Measurements from ENCODE around the gene SPINK2. TPM values are rescaled to one million over a fixed set of nuclear protein-coding genes. Genes with fewer than 3 reads are reported as not detected.

SPINK2 gene
- polyA plus RNA-seq, 1 donor = 0.72 TPM

GRCh38 chr4:56773346-56773745, 48.2 kb downstream of the SPINK2 start:
- no peaks in the 10 kb centered on the region for H3K9me3 ChIP-seq (ENCODE audit: control insufficient read depth, low read depth, low read length)
- H3K27me3 ChIP-seq (ENCODE audit: control insufficient read depth, insufficient read depth, low read length) = no peaks in the 10 kb centered on the region
- H3K4me1 ChIP-seq (ENCODE audit: control insufficient read depth, insufficient read depth, low read length) = peaks cover 3% of the 10 kb centered on the region
- no peak overlapping the region for H3K27ac ChIP-seq (ENCODE audit: low read length)
- WGBS (ENCODE audit: insufficient coverage, low lambda C conversion rate) = no CpG with 5 or more reads among the region's 1 CpG
- no peaks in the 10 kb centered on the region for H3K36me3 ChIP-seq (ENCODE audit: control insufficient read depth, insufficient read depth, low read length)
- no peak for DNase-seq
- H3K4me3 ChIP-seq (ENCODE audit: low read length) = no peak overlapping the region

GRCh38 chr4:56772134-56772533, 49.4 kb downstream of the SPINK2 start:
- Histone ChIP-seq H3K4me1 (ENCODE audit: control insufficient read depth, insufficient read depth, low read length) (peaks cover 9% of the 10 kb centered on the region), H3K4me3 (ENCODE audit: low read length) (no peak overlapping the region), H3K27ac (ENCODE audit: low read length) (no peak overlapping the region), H3K27me3 (ENCODE audit: control insufficient read depth, insufficient read depth, low read length) (no peaks in the 10 kb centered on the region), H3K9me3 (ENCODE audit: control insufficient read depth, low read depth, low read length) (no peaks in the 10 kb centered on the region), H3K36me3 (ENCODE audit: control insufficient read depth, insufficient read depth, low read length) (no peaks in the 10 kb centered on the region)
- WGBS (ENCODE audit: insufficient coverage, low lambda C conversion rate) = no CpG with 5 or more reads among the region's 2 CpGs
- no peak for DNase-seq

- peak; percentile 84 to 94 for DNase-seq
- Histone ChIP-seq H3K27me3 (ENCODE audit: control insufficient read depth, insufficient read depth, low read length) (no peaks in the 10 kb centered on the region), H3K9me3 (ENCODE audit: control insufficient read depth, low read depth, low read length) (no peaks in the 10 kb centered on the region), H3K36me3 (ENCODE audit: control insufficient read depth, insufficient read depth, low read length) (no peaks in the 10 kb centered on the region), H3K4me1 (ENCODE audit: control insufficient read depth, insufficient read depth, low read length) (peaks cover 9% of the 10 kb centered on the region), H3K27ac (ENCODE audit: low read length) (peak overlapping the region; percentile 60), H3K4me3 (ENCODE audit: low read length) (no peak overlapping the region)
- whole genome bisulfite sequencing (ENCODE audit: insufficient coverage, low lambda C conversion rate) = 25% methylated on average over 2 of the region's 4 CpGs
Measured at GRCh38 chr4:56768763-56769162, 52.7 kb downstream of the SPINK2 start.

GRCh38 chr4:56768316-56768715, 53.2 kb downstream of the SPINK2 start:
- peak overlapping the region; percentile 60 for H3K27ac ChIP-seq (ENCODE audit: low read length)
- H3K4me3 ChIP-seq (ENCODE audit: low read length) = no peak overlapping the region
- H3K9me3 ChIP-seq (ENCODE audit: control insufficient read depth, low read depth, low read length) = no peaks in the 10 kb centered on the region
- H3K4me1 ChIP-seq (ENCODE audit: control insufficient read depth, insufficient read depth, low read length) = peaks cover 9% of the 10 kb centered on the region
- DNase-seq = peak in 1 of 2 donors; percentile 65
- no CpG with 5 or more reads among the region's 3 CpGs for WGBS (ENCODE audit: insufficient coverage, low lambda C conversion rate)
- H3K36me3 ChIP-seq (ENCODE audit: control insufficient read depth, insufficient read depth, low read length) = no peaks in the 10 kb centered on the region
- H3K27me3 ChIP-seq (ENCODE audit: control insufficient read depth, insufficient read depth, low read length) = no peaks in the 10 kb centered on the region

- no peak for DNase-seq
- H3K4me1 ChIP-seq (ENCODE audit: control insufficient read depth, insufficient read depth, low read length) = peaks cover 9% of the 10 kb centered on the region
- H3K9me3 ChIP-seq (ENCODE audit: control insufficient read depth, low read depth, low read length) = no peaks in the 10 kb centered on the region
Measured at GRCh38 chr4:56767567-56767966, 53.9 kb downstream of the SPINK2 start.

GRCh38 chr4:56764775-56765174, 56.7 kb downstream of the SPINK2 start:
- no CpG with 5 or more reads among the region's 5 CpGs for WGBS (ENCODE audit: insufficient coverage, low lambda C conversion rate)
- no peaks in the 10 kb centered on the region for H3K27me3 ChIP-seq (ENCODE audit: control insufficient read depth, insufficient read depth, low read length)
- DNase-seq = no peak
- H3K4me3 ChIP-seq (ENCODE audit: low read length) = no peak overlapping the region
- no peaks in the 10 kb centered on the region for H3K9me3 ChIP-seq (ENCODE audit: control insufficient read depth, low read depth, low read length)
- peaks cover 9% of the 10 kb centered on the region for H3K4me1 ChIP-seq (ENCODE audit: control insufficient read depth, insufficient read depth, low read length)
- no peak overlapping the region for H3K27ac ChIP-seq (ENCODE audit: low read length)
- no peaks in the 10 kb centered on the region for H3K36me3 ChIP-seq (ENCODE audit: control insufficient read depth, insufficient read depth, low read length)

More at GRCh38 chr4:56767567-56767966, 53.9 kb downstream of the SPINK2 start:
- H3K27ac ChIP-seq (ENCODE audit: low read length) = no peak overlapping the region
- H3K36me3 ChIP-seq (ENCODE audit: control insufficient read depth, insufficient read depth, low read length) = no peaks in the 10 kb centered on the region
- H3K4me3 ChIP-seq (ENCODE audit: low read length) = no peak overlapping the region
- H3K27me3 ChIP-seq (ENCODE audit: control insufficient read depth, insufficient read depth, low read length) = no peaks in the 10 kb centered on the region

- H3K4me1 ChIP-seq (ENCODE audit: control insufficient read depth, insufficient read depth, low read length) = peaks cover 9% of the 10 kb centered on the region
- no peaks in the 10 kb centered on the region for H3K36me3 ChIP-seq (ENCODE audit: control insufficient read depth, insufficient read depth, low read length)
- no peak overlapping the region for H3K4me3 ChIP-seq (ENCODE audit: low read length)
- WGBS (ENCODE audit: insufficient coverage, low lambda C conversion rate) = no CpG with 5 or more reads among the region's 1 CpG
- H3K9me3 ChIP-seq (ENCODE audit: control insufficient read depth, low read depth, low read length) = no peaks in the 10 kb centered on the region
- H3K27me3 ChIP-seq (ENCODE audit: control insufficient read depth, insufficient read depth, low read length) = no peaks in the 10 kb centered on the region
- no peak for DNase-seq
- no peak overlapping the region for H3K27ac ChIP-seq (ENCODE audit: low read length)
Measured at GRCh38 chr4:56764223-56764622, 57.3 kb downstream of the SPINK2 start.

GRCh38 chr4:56762484-56763250, 58.8 kb downstream of the SPINK2 start:
- H3K4me3 ChIP-seq (ENCODE audit: low read length) = no peak overlapping the region
- no peaks in the 10 kb centered on the region for H3K9me3 ChIP-seq (ENCODE audit: control insufficient read depth, low read depth, low read length)
- WGBS (ENCODE audit: insufficient coverage, low lambda C conversion rate) = no CpG with 5 or more reads among the region's 10 CpGs
- H3K27me3 ChIP-seq (ENCODE audit: control insufficient read depth, insufficient read depth, low read length) = no peaks in the 10 kb centered on the region
- no peak for DNase-seq
- peaks cover 5% of the 10 kb centered on the region for H3K4me1 ChIP-seq (ENCODE audit: control insufficient read depth, insufficient read depth, low read length)
- no peak overlapping the region for H3K27ac ChIP-seq (ENCODE audit: low read length)
- no peaks in the 10 kb centered on the region for H3K36me3 ChIP-seq (ENCODE audit: control insufficient read depth, insufficient read depth, low read length)

- Histone ChIP-seq H3K27ac (ENCODE audit: low read length) (no peak overlapping the region), H3K4me1 (ENCODE audit: control insufficient read depth, insufficient read depth, low read length) (peaks cover 12% of the 10 kb centered on the region), H3K9me3 (ENCODE audit: control insufficient read depth, low read depth, low read length) (no peaks in the 10 kb centered on the region), H3K27me3 (ENCODE audit: control insufficient read depth, insufficient read depth, low read length) (no peaks in the 10 kb centered on the region), H3K4me3 (ENCODE audit: low read length) (no peak overlapping the region), H3K36me3 (ENCODE audit: control insufficient read depth, insufficient read depth, low read length) (no peaks in the 10 kb centered on the region)
- no CpG with 5 or more reads among the region's 1 CpG for WGBS (ENCODE audit: insufficient coverage, low lambda C conversion rate)
- DNase-seq = peak in 1 of 2 donors; percentile 50
Measured at GRCh38 chr4:56760183-56760582, 61.3 kb downstream of the SPINK2 start.

All from large intestine (tissue), 3 donors.